ENCODE measurements around the gene INHBA.

The INHBA gene

GRCh38 chr7:41698726-41699125 is 4.2 kb downstream of the INHBA start:
- H3K9ac ChIP-seq (ENCODE audit: low read length), result no peak overlapping the region
- no peaks in the 10 kb centered on the region for H3K36me3 ChIP-seq (ENCODE audit: insufficient read depth, low read length)
- H2AFZ ChIP-seq (ENCODE audit: low read length), result no peak overlapping the region

GRCh38 chr7:41698114-41698513 is 4.8 kb downstream of the INHBA start:
- no peaks in the 10 kb centered on the region for H3K9me2 ChIP-seq (ENCODE audit: low read depth, low read length)
- H3K27ac ChIP-seq (ENCODE audit: low read depth, low read length, poor library complexity, severe bottlenecking), result no peak overlapping the region
- H3K4me1 ChIP-seq (ENCODE audit: insufficient read depth, low read length, severe bottlenecking), result no peaks in the 10 kb centered on the region
- H3K36me3 ChIP-seq (ENCODE audit: insufficient read depth, low read length), result no peaks in the 10 kb centered on the region
- no peak overlapping the region for H2AFZ ChIP-seq (ENCODE audit: low read length)
- no peak overlapping the region for H3K4me3 ChIP-seq (ENCODE audit: low read depth, low read length, poor library complexity, severe bottlenecking)
- H3K9ac ChIP-seq (ENCODE audit: low read length), result no peak overlapping the region
- H3K79me2 ChIP-seq (ENCODE audit: insufficient read depth, low read length), result no peaks in the 10 kb centered on the region
- no peak for TF ChIP-seq CTCF (IDR thresholded peaks at IDR 0.05; ENCODE audit: low read length)
- TF ChIP-seq EZH2 (IDR thresholded peaks at IDR 0.05; ENCODE audit: borderline replicate concordance, low read length), result no peak
- H3K4me2 ChIP-seq (ENCODE audit: low read length), result no peak overlapping the region
- no peaks in the 10 kb centered on the region for H4K20me1 ChIP-seq (ENCODE audit: insufficient read depth, low read length)
- no peaks in the 10 kb centered on the region for H3K27me3 ChIP-seq (ENCODE audit: insufficient read depth, low read length)
- no peaks in the 10 kb centered on the region for H3K9me3 ChIP-seq (ENCODE audit: low read length)
- no peaks in the 10 kb centered on the region for H3F3A ChIP-seq (ENCODE audit: insufficient read depth, low read length)

More at GRCh38 chr7:41698726-41699125, 4.2 kb downstream of the INHBA start:
- Histone ChIP-seq H3K4me1 (ENCODE audit: insufficient read depth, low read length, severe bottlenecking) (no peaks in the 10 kb centered on the region), H3K27me3 (ENCODE audit: insufficient read depth, low read length) (no peaks in the 10 kb centered on the region), H3K27ac (ENCODE audit: low read depth, low read length, poor library complexity, severe bottlenecking) (no peak overlapping the region), H3K4me3 (ENCODE audit: low read depth, low read length, poor library complexity, severe bottlenecking) (no peak overlapping the region), H4K20me1 (ENCODE audit: insufficient read depth, low read length) (no peaks in the 10 kb centered on the region), H3F3A (ENCODE audit: insufficient read depth, low read length) (no peaks in the 10 kb centered on the region), H3K9me3 (ENCODE audit: low read length) (no peaks in the 10 kb centered on the region), H3K79me2 (ENCODE audit: insufficient read depth, low read length) (no peaks in the 10 kb centered on the region), H3K9me2 (ENCODE audit: low read depth, low read length) (no peaks in the 10 kb centered on the region), H3K4me2 (ENCODE audit: low read length) (no peak overlapping the region)
- TF ChIP-seq CTCF (IDR thresholded peaks at IDR 0.05; ENCODE audit: low read length) (no peak), EZH2 (IDR thresholded peaks at IDR 0.05; ENCODE audit: borderline replicate concordance, low read length) (no peak)

- TF ChIP-seq CTCF (IDR thresholded peaks at IDR 0.05; ENCODE audit: low read length) (peak; percentile 94), EZH2 (IDR thresholded peaks at IDR 0.05; ENCODE audit: borderline replicate concordance, low read length) (no peak)
- no peaks in the 10 kb centered on the region for H3K27me3 ChIP-seq (ENCODE audit: insufficient read depth, low read length)
- H3K9ac ChIP-seq (ENCODE audit: low read length), result no peak overlapping the region
- H3K9me3 ChIP-seq (ENCODE audit: low read length), result no peaks in the 10 kb centered on the region
- H3K27ac ChIP-seq (ENCODE audit: low read depth, low read length, poor library complexity, severe bottlenecking), result no peak overlapping the region
- H3K9me2 ChIP-seq (ENCODE audit: low read depth, low read length), result no peaks in the 10 kb centered on the region
- H3K36me3 ChIP-seq (ENCODE audit: insufficient read depth, low read length), result no peaks in the 10 kb centered on the region
- no peak overlapping the region for H3K4me3 ChIP-seq (ENCODE audit: low read depth, low read length, poor library complexity, severe bottlenecking)
- no peaks in the 10 kb centered on the region for H3K79me2 ChIP-seq (ENCODE audit: insufficient read depth, low read length)
- no peaks in the 10 kb centered on the region for H4K20me1 ChIP-seq (ENCODE audit: insufficient read depth, low read length)
- H3K4me1 ChIP-seq (ENCODE audit: insufficient read depth, low read length, severe bottlenecking), result no peaks in the 10 kb centered on the region
- H2AFZ ChIP-seq (ENCODE audit: low read length), result no peak overlapping the region
- H3F3A ChIP-seq (ENCODE audit: insufficient read depth, low read length), result no peaks in the 10 kb centered on the region
- H3K4me2 ChIP-seq (ENCODE audit: low read length), result no peak overlapping the region
These were observed 6.5 kb downstream of the INHBA start for GRCh38 chr7:41696323-41696916.
